HepG2 (cell line): Measurements from ENCODE around the gene C1orf198. TPM values are rescaled to one million over a fixed set of nuclear protein-coding genes. Genes with fewer than 3 reads are reported as not detected.

Experiments used
- ATAC-seq: fragments of 200-7000 bp; cut with Tn5 transposase; 3 replicates; pipeline ENCODE4 v1.9.1; 2020; ENCODE audit warnings: mild to moderate bottlenecking, moderate library complexity
- BruUV-seq: library from RNA; stranded (reverse); fragments of 400-500 nt; replicated peaks from 2 replicates; lab custom pipeline; 2021; lab: Mats Ljungman, UMichigan
- CTCF ChIA-PET: fragments of 300-600 bp; formaldehyde crosslinking; extraction: SDS; loops from one replicate; lab custom pipeline; 2021; ENCODE audit warnings: low total read pairs, inconsistent platforms, low intra/inter-chr PET ratio; lab: Yijun Ruan, JAX
- POLR2A ChIA-PET: fragments of 350-600 bp; sonication (Branson Sonifier 250); formaldehyde crosslinking; loops from one replicate; lab custom pipeline; 2020; ENCODE audit warnings: antibody characterized with exemption, inconsistent platforms; lab: Yijun Ruan, JAX
- DNase-seq: peaks from one replicate; pipeline ENCODE4 v3.0.0-alpha.2; 2015; ENCODE audit warnings: low spot score
- FAIRE-seq: peaks from 3 replicates; lab custom pipeline; 2011; peaks lifted over from hg19 to GRCh38; lab: Jason Lieb, UNC
- H2AFZ ChIP-seq: one replicate; pipeline ENCODE4 v1.6.1; 2011; ENCODE audit warnings: low read length, inconsistent platforms
- H3K27ac ChIP-seq: fragments of 300-600 bp; 3 replicates; pipeline ENCODE4 v1.8.0; 2011; ENCODE audit warnings: mixed run types, mild to moderate bottlenecking, mixed read lengths, low read length, inconsistent platforms; ENCODE audit not compliant: insufficient read depth; ENCODE audit errors: extremely low read length
- H3K27me3 ChIP-seq, 2 experiments: fragments of 200-600 bp in 1 of 2; 2 replicates in 1 of 2; 3 replicates in 1 of 2; pipeline versions ENCODE4 v1.6.0 to v1.8.0; 2011; ENCODE audit warnings: low read length in 2 of 2, mild to moderate bottlenecking in 2 of 2, moderate library complexity in 2 of 2, inconsistent platforms in 1 of 2; ENCODE audit not compliant: insufficient read depth in 2 of 2, control insufficient read depth in 1 of 2
- H3K36me3 ChIP-seq, 2 experiments: fragments of 200-600 bp in 1 of 2; replicated peaks in 1 of 2; 2 replicates in 1 of 2; 3 replicates in 1 of 2; pipeline versions ENCODE4 v1.5.1 to v1.8.0; 2011; ENCODE audit warnings: low read length in 2 of 2, inconsistent platforms in 1 of 2; ENCODE audit not compliant: insufficient read depth in 2 of 2, control insufficient read depth in 1 of 2
- H3K4me1 ChIP-seq: 2 replicates; pipeline ENCODE4 v1.5.1; 2012; ENCODE audit warnings: low read length, inconsistent platforms; ENCODE audit not compliant: insufficient read depth
- H3K4me2 ChIP-seq: 2 replicates; pipeline ENCODE4 v1.6.0; 2011; ENCODE audit warnings: low read depth, low read length, inconsistent platforms
- H3K4me3 ChIP-seq, 3 experiments: fragments of 200-600 bp in 1 of 3; sonication (generic), shearing (Covaris generic) in 1 of 3; replicated peaks in 1 of 3; 2 replicates each; pipeline ENCODE4 v1.5.1; 2011 to 2016; ENCODE audit warnings: low read length in 3 of 3, inconsistent platforms in 2 of 3, low read depth in 2 of 3, mild to moderate bottlenecking in 2 of 3, control low read depth in 1 of 3, mixed read lengths in 1 of 3; ENCODE audit not compliant: insufficient read depth in 1 of 3
- H3K79me2 ChIP-seq: one replicate; pipeline ENCODE4 v1.6.1; 2011; ENCODE audit warnings: low read length, inconsistent platforms; ENCODE audit not compliant: insufficient read depth
- H3K9ac ChIP-seq: 2 replicates; pipeline ENCODE4 v1.6.0; 2011; ENCODE audit warnings: mild to moderate bottlenecking, low read depth, low read length, inconsistent platforms; ENCODE audit not compliant: insufficient read depth
- H3K9me3 ChIP-seq: 2 replicates; pipeline ENCODE4 v1.5.1; 2012; ENCODE audit warnings: mild to moderate bottlenecking, low read length
- H4K20me1 ChIP-seq: 2 replicates; pipeline ENCODE4 v1.6.0; 2011; ENCODE audit warnings: inconsistent platforms, mild to moderate bottlenecking, low read length, moderate library complexity; ENCODE audit not compliant: insufficient read depth
- CENPBD1 ChIP-seq: sonication (generic); formaldehyde crosslinking; IDR thresholded peaks from 2 replicates; pipeline ENCODE4 v1.8.0; 2022; ENCODE audit warnings: missing genetic modification reagents, low read depth, mild to moderate bottlenecking, borderline replicate concordance
- DR1 ChIP-seq: sonication (generic); formaldehyde crosslinking; IDR thresholded peaks from 2 replicates; pipeline ENCODE4 v1.8.0; 2021; ENCODE audit warnings: mild to moderate bottlenecking, missing genetic modification reagents, inconsistent platforms
- FOXC1 ChIP-seq: sonication (generic); formaldehyde crosslinking; IDR thresholded peaks from 2 replicates; pipeline ENCODE4 v1.8.0; 2022; ENCODE audit warnings: mild to moderate bottlenecking, missing genetic modification reagents, borderline replicate concordance
- TP53 ChIP-seq: sonication (generic); formaldehyde crosslinking; conservative IDR thresholded peaks from 2 replicates; pipeline ENCODE4 v1.4.0; 2020; ENCODE audit warnings: missing genetic modification reagents
- ZNF263 ChIP-seq: sonication (generic); formaldehyde crosslinking; IDR thresholded peaks from 2 replicates; pipeline ENCODE4 v1.4.0; 2020; ENCODE audit warnings: missing genetic modification reagents
- WGBS: methylation state at CpG from one replicate; pipeline ENCODE4 v1.1.6; 2017; ENCODE audit warnings: low lambda C conversion rate; 5-methylcytosine and 5-hydroxymethylcytosine counted together
- in situ Hi-C: cut with HindIII; loops from 2 replicates; pipeline ENCODE4 v1.10.0; 2017; ENCODE audit warnings: low pct_unique_long_range_greater_than_20kb; ENCODE audit not compliant: extremely low pct_ligation_motif_present
- intact Hi-C: fragments of 100-400 bp; cut with micrococcal nuclease; formaldehyde crosslinking; loops from one replicate; pipeline ENCODE4 v1.10.0; 2022; ENCODE audit not compliant: unreplicated experiment
- polyA plus RNA-seq, 8 experiments: library from polyadenylated mRNA; depleted of rRNA in 3 of 8; stranded (reverse) in 7 of 8; unstranded in 1 of 8; fragments of >200 nt; fragmentation: Illumina TruSeq in 4 of 8; extraction: Trizol in 4 of 8; gene quantifications; 2 replicates each; pipeline versions ENCODE4 v1.2.1 to v1.2.3, GENCODE V29; 2011 to 2016; ENCODE audit warnings: low read depth in 4 of 8, missing spikeins in 1 of 8, mixed read lengths in 1 of 8; ENCODE audit not compliant: insufficient read depth in 1 of 8
- total RNA-seq, 5 experiments: library from RNA; depleted of rRNA; stranded (reverse); fragments of >200 nt; fragmentation: Illumina TruSeq; extraction: Trizol; gene quantifications; 2 replicates each; pipeline ENCODE4 v1.2.3, GENCODE V29; 2016; ENCODE audit warnings: low read depth in 1 of 5
- TF ChIP-seq, protein P1 (sequence below): sonication (generic); formaldehyde crosslinking; IDR thresholded peaks from 2 replicates; pipeline ENCODE4 v1.4.0; 2020; ENCODE audit warnings: missing genetic modification reagents
- TF ChIP-seq, protein P2 (sequence below): IDR thresholded peaks from 2 replicates; pipeline ENCODE4 v1.6.1; 2016; ENCODE audit warnings: mild to moderate bottlenecking

The C1orf198 gene
- total and polyA plus RNA-seq, 2 of the 13 experiments (the other 11 are each of a cell fraction or from before 2014, with no cell fraction given) = 12.7 to 13.4 TPM

DNA sequence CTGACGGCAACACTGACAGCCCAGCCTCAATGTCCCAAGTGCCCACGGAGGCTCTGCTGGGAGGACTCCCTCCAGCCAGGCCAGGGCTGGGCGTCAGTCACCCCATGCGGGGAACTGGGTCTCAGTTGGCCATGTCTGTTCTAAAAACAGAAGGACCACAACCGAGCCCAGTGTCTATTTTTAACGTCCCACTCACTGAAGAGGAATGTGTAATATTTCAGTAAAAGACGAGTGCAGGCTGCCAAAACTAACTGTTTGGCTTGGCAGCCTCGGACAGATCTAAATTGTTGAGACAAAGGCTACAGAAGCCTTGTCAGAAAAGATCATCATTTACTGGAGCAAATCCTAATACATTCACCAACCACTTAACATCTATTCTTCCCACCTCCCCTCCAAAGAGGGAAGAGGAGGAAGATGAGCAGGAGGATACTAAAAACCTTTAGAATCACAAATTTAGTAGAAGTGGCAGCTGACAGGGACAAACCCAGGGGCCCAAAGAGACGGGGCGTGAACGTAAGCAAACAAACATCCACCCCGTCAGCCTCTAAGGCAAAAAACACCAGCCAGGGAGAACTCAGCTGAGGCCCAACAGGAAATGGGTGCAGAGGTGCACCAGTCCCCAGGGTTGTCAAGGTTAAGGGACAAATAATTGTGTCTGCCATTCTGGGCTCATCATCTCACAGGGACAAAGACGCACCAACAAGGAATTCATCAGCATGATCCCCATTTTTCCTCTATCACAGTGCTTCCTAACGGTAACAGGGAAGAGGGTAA is 18.7 kb downstream of the C1orf198 start:
- DNase-seq = no peak
- no peak overlapping the region for H3K9ac ChIP-seq
- intact Hi-C loops (no loop called here), in situ Hi-C loops (no loop called here)
- TF ChIP-seq, protein P1, sequence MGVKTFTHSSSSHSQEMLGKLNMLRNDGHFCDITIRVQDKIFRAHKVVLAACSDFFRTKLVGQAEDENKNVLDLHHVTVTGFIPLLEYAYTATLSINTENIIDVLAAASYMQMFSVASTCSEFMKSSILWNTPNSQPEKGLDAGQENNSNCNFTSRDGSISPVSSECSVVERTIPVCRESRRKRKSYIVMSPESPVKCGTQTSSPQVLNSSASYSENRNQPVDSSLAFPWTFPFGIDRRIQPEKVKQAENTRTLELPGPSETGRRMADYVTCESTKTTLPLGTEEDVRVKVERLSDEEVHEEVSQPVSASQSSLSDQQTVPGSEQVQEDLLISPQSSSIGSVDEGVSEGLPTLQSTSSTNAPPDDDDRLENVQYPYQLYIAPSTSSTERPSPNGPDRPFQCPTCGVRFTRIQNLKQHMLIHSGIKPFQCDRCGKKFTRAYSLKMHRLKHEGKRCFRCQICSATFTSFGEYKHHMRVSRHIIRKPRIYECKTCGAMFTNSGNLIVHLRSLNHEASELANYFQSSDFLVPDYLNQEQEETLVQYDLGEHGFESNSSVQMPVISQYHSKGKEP (CRISPR knock-in tag) = no peak
- TF ChIP-seq CENPBD1 (CRISPR knock-in tag) (no peak), DR1 (no peak), FOXC1 (CRISPR knock-in tag) (no peak), TP53 (CRISPR knock-in tag) (no peak), ZNF263 (no peak)
- TF ChIP-seq, protein P2, sequence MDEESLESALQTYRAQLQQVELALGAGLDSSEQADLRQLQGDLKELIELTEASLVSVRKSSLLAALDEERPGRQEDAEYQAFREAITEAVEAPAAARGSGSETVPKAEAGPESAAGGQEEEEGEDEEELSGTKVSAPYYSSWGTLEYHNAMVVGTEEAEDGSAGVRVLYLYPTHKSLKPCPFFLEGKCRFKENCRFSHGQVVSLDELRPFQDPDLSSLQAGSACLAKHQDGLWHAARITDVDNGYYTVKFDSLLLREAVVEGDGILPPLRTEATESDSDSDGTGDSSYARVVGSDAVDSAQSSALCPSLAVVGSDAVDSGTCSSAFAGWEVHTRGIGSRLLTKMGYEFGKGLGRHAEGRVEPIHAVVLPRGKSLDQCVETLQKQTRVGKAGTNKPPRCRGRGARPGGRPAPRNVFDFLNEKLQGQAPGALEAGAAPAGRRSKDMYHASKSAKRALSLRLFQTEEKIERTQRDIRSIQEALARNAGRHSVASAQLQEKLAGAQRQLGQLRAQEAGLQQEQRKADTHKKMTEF (CRISPR knock-in tag) = no peak
- H3K4me1 ChIP-seq = no peaks in the 10 kb centered on the region
- ChIA-PET CTCF (no interaction called here), POLR2A (no interaction called here)
- H3K27me3 ChIP-seq = no peaks in the 10 kb centered on the region
- no peaks in the 10 kb centered on the region for H4K20me1 ChIP-seq
- no peak overlapping the region for H3K27ac ChIP-seq
- no peak for FAIRE-seq
- no peak for ATAC-seq
- 96% methylated on average over 14 of the region's 14 CpGs for WGBS
- no TSS peak for BruUV-seq
- H3K36me3 ChIP-seq = peaks cover 6 to 18% of the 10 kb centered on the region in 2 experiments
- H3K9me3 ChIP-seq = peaks cover 7% of the 10 kb centered on the region; the same call in 1 of the 2 replicates
- no peak overlapping the region for H2AFZ ChIP-seq
- no peaks in the 10 kb centered on the region for H3K79me2 ChIP-seq
- H3K4me3 ChIP-seq = no peak overlapping the region
- no peak overlapping the region for H3K4me2 ChIP-seq
